Lung (tissue), 12 donors: ENCODE data around the gene NEU3. TPM values are rescaled to one million over a fixed set of nuclear protein-coding genes. Genes with fewer than 3 reads are reported as not detected.

Source experiments
- ATAC-seq: fragments of 200-7000 bp; cut with Tn5 transposase; one replicate; pipeline ENCODE4 v1.9.1; 2020; ENCODE audit warnings: moderate number of reproducible peaks; ENCODE audit not compliant: insufficient read depth, low FRiP score
- DNase-seq, 3 donors: peaks; one replicate each; pipeline ENCODE4 v3.0.0-alpha.2; 2013 to 2017
- H3K27ac ChIP-seq, 2 donors: one replicate each; pipeline ENCODE4 v1.5.1; 2013; ENCODE audit warnings: mild to moderate bottlenecking in 2 of 2, moderate library complexity in 2 of 2, control low read depth in 1 of 2, inconsistent platforms in 1 of 2, low read depth in 1 of 2, low read length in 1 of 2
- H3K27me3 ChIP-seq, 3 donors: one replicate each; pipeline ENCODE4 v1.5.1; 2013; ENCODE audit warnings: low read length in 2 of 3; ENCODE audit not compliant: control insufficient read depth in 3 of 3, insufficient read depth in 3 of 3
- H3K36me3 ChIP-seq, 4 donors: one replicate each; pipeline ENCODE4 v1.5.1; 2013; ENCODE audit warnings: low read length in 4 of 4, mild to moderate bottlenecking in 1 of 4, moderate library complexity in 1 of 4; ENCODE audit not compliant: control insufficient read depth in 4 of 4, insufficient read depth in 4 of 4
- H3K4me1 ChIP-seq, 5 donors: one replicate each; pipeline ENCODE4 v1.5.1; 2013; ENCODE audit warnings: low read length in 5 of 5, mild to moderate bottlenecking in 2 of 5, moderate library complexity in 1 of 5; ENCODE audit not compliant: control insufficient read depth in 5 of 5, insufficient read depth in 5 of 5
- H3K4me3 ChIP-seq: one replicate; pipeline ENCODE4 v1.5.1; 2013; ENCODE audit warnings: mild to moderate bottlenecking, control low read depth, moderate library complexity
- H3K9ac ChIP-seq, 2 donors: one replicate each; pipeline ENCODE4 v1.5.1; 2013; ENCODE audit warnings: low read length in 2 of 2, control low read depth in 1 of 2; ENCODE audit not compliant: insufficient read depth in 1 of 2
- H3K9me3 ChIP-seq, 4 donors: one replicate each; pipeline ENCODE4 v1.5.1; 2013; ENCODE audit warnings: low read length in 3 of 4, mild to moderate bottlenecking in 1 of 4, moderate library complexity in 1 of 4; ENCODE audit not compliant: control insufficient read depth in 4 of 4, insufficient read depth in 3 of 4
- CTCF ChIP-seq: IDR thresholded peaks from 2 replicates; pipeline ENCODE4 v1.5.1; 2012; ENCODE audit warnings: mild to moderate bottlenecking; ENCODE audit errors: control extremely low read depth, extremely low read depth
- WGBS, 2 donors: extraction: QIAGEN DNeasy Blood & Tissue Kit; methylation state at CpG; one replicate each; pipeline ENCODE4 v1.1.7; 2013; 5-methylcytosine and 5-hydroxymethylcytosine counted together
- polyA plus RNA-seq, 2 donors: library from polyadenylated mRNA; stranded (reverse); fragments of 200-250 nt; gene quantifications; one replicate each; pipeline ENCODE4 v1.2.1, GENCODE V29; 2013
- total RNA-seq, 2 donors: library from RNA; depleted of rRNA in 1 of 2; stranded (reverse); fragments of >200 nt in 1 of 2; gene quantifications; one replicate each; pipeline ENCODE4 v1.2.1, GENCODE V29; 2014 to 2021
- donor health status: control.
- donor health status: control.
- donor health status: Bipolar disorder and iron deficiency.
- donor health status: healthy.
- donor health status: DM: yes; HTN: yes; CAD: no.

The NEU3 gene
- total and polyA plus RNA-seq, 4 donors: 4.1 to 13.9 (median 7.9) TPM

- no peaks in the 10 kb centered on the region for H3K4me1 ChIP-seq
- no peaks in the 10 kb centered on the region for H3K36me3 ChIP-seq
- ATAC-seq (peak; percentile 92), DNase-seq (peak; percentile 74 to 84 (median 79))
- no peaks in the 10 kb centered on the region for H3K27me3 ChIP-seq
- H3K4me3 ChIP-seq: no peak overlapping the region
- TF ChIP-seq CTCF: peak; percentile 84
- H3K27ac ChIP-seq: no peak overlapping the region
- no peaks in the 10 kb centered on the region for H3K9me3 ChIP-seq
- no peak overlapping the region for H3K9ac ChIP-seq
- 55 to 62% methylated on average over 5 of the region's 5 CpGs for WGBS, 2 donors
These were observed 34.1 kb downstream of the NEU3 start for GRCh38 chr11:75022759-75023396.

GRCh38 chr11:75023446-75024067, 34.8 kb downstream of the NEU3 start:
- no peak overlapping the region for H3K9ac ChIP-seq
- no peaks in the 10 kb centered on the region for H3K4me1 ChIP-seq

GRCh38 chr11:75024068-75024449, 35.3 kb downstream of the NEU3 start:
- Histone ChIP-seq H3K27ac (no peak overlapping the region), H3K36me3 (no peaks in the 10 kb centered on the region), H3K9me3 (no peaks in the 10 kb centered on the region), H3K9ac (no peak overlapping the region), H3K4me1 (no peaks in the 10 kb centered on the region), H3K4me3 (no peak overlapping the region), H3K27me3 (no peaks in the 10 kb centered on the region)
- ATAC-seq (no peak), DNase-seq (peak; percentile 9 to 61 (median 35))
- no peak for TF ChIP-seq CTCF
- 79 to 86% methylated on average over 6 of the region's 6 CpGs for WGBS, 2 donors

More at GRCh38 chr11:75023446-75024067, 34.8 kb downstream of the NEU3 start:
- Histone ChIP-seq H3K36me3 (no peaks in the 10 kb centered on the region), H3K4me3 (no peak overlapping the region), H3K9me3 (no peaks in the 10 kb centered on the region), H3K27ac (no peak overlapping the region), H3K27me3 (no peaks in the 10 kb centered on the region)
- ATAC-seq (no peak), DNase-seq (peak in 2 of 3 donors; percentile 16 to 19)
- TF ChIP-seq CTCF: no peak
- WGBS, 2 donors: 92 to 97% methylated on average over 6 of the region's 6 CpGs
